HepG2 (cell line): ENCODE data around the gene FAM216A. TPM values are rescaled to one million over a fixed set of nuclear protein-coding genes. Genes with fewer than 3 reads are reported as not detected.

Source experiments
- ATAC-seq: fragments of 200-7000 bp; cut with Tn5 transposase; 3 replicates; pipeline ENCODE4 v1.9.1; 2020; ENCODE audit warnings: mild to moderate bottlenecking, moderate library complexity
- BruUV-seq: library from RNA; stranded (reverse); fragments of 400-500 nt; replicated peaks from 2 replicates; lab custom pipeline; 2021; lab: Mats Ljungman, UMichigan
- CTCF ChIA-PET: fragments of 300-600 bp; formaldehyde crosslinking; extraction: SDS; loops from one replicate; lab custom pipeline; 2021; ENCODE audit warnings: low total read pairs, inconsistent platforms, low intra/inter-chr PET ratio; lab: Yijun Ruan, JAX
- POLR2A ChIA-PET: fragments of 350-600 bp; sonication (Branson Sonifier 250); formaldehyde crosslinking; loops from one replicate; lab custom pipeline; 2020; ENCODE audit warnings: antibody characterized with exemption, inconsistent platforms; lab: Yijun Ruan, JAX
- DNase-seq: peaks from one replicate; pipeline ENCODE4 v3.0.0-alpha.2; 2015; ENCODE audit warnings: low spot score
- FAIRE-seq: peaks from 3 replicates; lab custom pipeline; 2011; peaks lifted over from hg19 to GRCh38; lab: Jason Lieb, UNC
- H2AFZ ChIP-seq: one replicate; pipeline ENCODE4 v1.6.1; 2011; ENCODE audit warnings: low read length, inconsistent platforms
- H3K27ac ChIP-seq: fragments of 300-600 bp; 3 replicates; pipeline ENCODE4 v1.8.0; 2011; ENCODE audit warnings: mixed run types, mild to moderate bottlenecking, mixed read lengths, low read length, inconsistent platforms; ENCODE audit not compliant: insufficient read depth; ENCODE audit errors: extremely low read length
- H3K27me3 ChIP-seq, 2 experiments: fragments of 200-600 bp in 1 of 2; 2 replicates in 1 of 2; 3 replicates in 1 of 2; pipeline versions ENCODE4 v1.6.0 to v1.8.0; 2011; ENCODE audit warnings: low read length in 2 of 2, mild to moderate bottlenecking in 2 of 2, moderate library complexity in 2 of 2, inconsistent platforms in 1 of 2; ENCODE audit not compliant: insufficient read depth in 2 of 2, control insufficient read depth in 1 of 2
- H3K36me3 ChIP-seq, 2 experiments: fragments of 200-600 bp in 1 of 2; replicated peaks in 1 of 2; 2 replicates in 1 of 2; 3 replicates in 1 of 2; pipeline versions ENCODE4 v1.5.1 to v1.8.0; 2011; ENCODE audit warnings: low read length in 2 of 2, inconsistent platforms in 1 of 2; ENCODE audit not compliant: insufficient read depth in 2 of 2, control insufficient read depth in 1 of 2
- H3K4me1 ChIP-seq: 2 replicates; pipeline ENCODE4 v1.5.1; 2012; ENCODE audit warnings: low read length, inconsistent platforms; ENCODE audit not compliant: insufficient read depth
- H3K4me2 ChIP-seq: 2 replicates; pipeline ENCODE4 v1.6.0; 2011; ENCODE audit warnings: low read depth, low read length, inconsistent platforms
- H3K4me3 ChIP-seq, 3 experiments: fragments of 200-600 bp in 1 of 3; sonication (generic), shearing (Covaris generic) in 1 of 3; replicated peaks in 1 of 3; 2 replicates each; pipeline ENCODE4 v1.5.1; 2011 to 2016; ENCODE audit warnings: low read length in 3 of 3, inconsistent platforms in 2 of 3, low read depth in 2 of 3, mild to moderate bottlenecking in 2 of 3, control low read depth in 1 of 3, mixed read lengths in 1 of 3; ENCODE audit not compliant: insufficient read depth in 1 of 3
- H3K79me2 ChIP-seq: one replicate; pipeline ENCODE4 v1.6.1; 2011; ENCODE audit warnings: low read length, inconsistent platforms; ENCODE audit not compliant: insufficient read depth
- H3K9ac ChIP-seq: 2 replicates; pipeline ENCODE4 v1.6.0; 2011; ENCODE audit warnings: mild to moderate bottlenecking, low read depth, low read length, inconsistent platforms; ENCODE audit not compliant: insufficient read depth
- H3K9me3 ChIP-seq: 2 replicates; pipeline ENCODE4 v1.5.1; 2012; ENCODE audit warnings: mild to moderate bottlenecking, low read length
- H4K20me1 ChIP-seq: 2 replicates; pipeline ENCODE4 v1.6.0; 2011; ENCODE audit warnings: inconsistent platforms, mild to moderate bottlenecking, low read length, moderate library complexity; ENCODE audit not compliant: insufficient read depth
- CREM ChIP-seq, 2 experiments: sonication (generic) in 1 of 2; formaldehyde crosslinking in 1 of 2; IDR thresholded peaks; 2 replicates each; pipeline versions ENCODE4 v1.4.0 to v1.6.1; 2016 to 2020; ENCODE audit warnings: antibody characterized with exemption in 1 of 2, mild to moderate bottlenecking in 1 of 2, missing genetic modification reagents in 1 of 2
- IRX3 ChIP-seq: sonication (generic); formaldehyde crosslinking; IDR thresholded peaks from 2 replicates; pipeline ENCODE4 v1.8.1; 2023; ENCODE audit warnings: mild to moderate bottlenecking, low read depth, missing genetic modification reagents, borderline replicate concordance
- MAFG ChIP-seq: sonication (generic); formaldehyde crosslinking; IDR thresholded peaks from 2 replicates; pipeline ENCODE4 v1.5.1; 2020; ENCODE audit warnings: mild to moderate bottlenecking, missing genetic modification reagents
- PAWR ChIP-seq: sonication (generic); formaldehyde crosslinking; IDR thresholded peaks from 2 replicates; pipeline ENCODE4 v1.4.0; 2020; ENCODE audit warnings: missing genetic modification reagents, mild to moderate bottlenecking, borderline replicate concordance
- PTBP1 ChIP-seq: fragments of 200-400 bp; formaldehyde crosslinking; IDR thresholded peaks from 2 replicates; pipeline ENCODE4 v1.6.1; 2018; ENCODE audit warnings: low read length, low read depth; ENCODE audit not compliant: poor library complexity, severe bottlenecking
- RFX1 ChIP-seq: fragments of 450-650 bp; IDR thresholded peaks from 2 replicates; pipeline ENCODE4 v1.6.1; 2017
- SIN3B ChIP-seq: fragments of 150-350 bp; IDR thresholded peaks from 2 replicates; pipeline ENCODE4 v1.6.1; 2014; ENCODE audit warnings: low read length
- SUZ12 ChIP-seq: fragments of 150-350 bp; IDR thresholded peaks from 2 replicates; pipeline ENCODE4 v1.6.1; 2014; ENCODE audit warnings: low read depth, low read length
- ZNF30 ChIP-seq: sonication (generic); formaldehyde crosslinking; IDR thresholded peaks from 2 replicates; pipeline ENCODE4 v1.5.0; 2020; ENCODE audit warnings: mild to moderate bottlenecking, missing genetic modification reagents
- ZNF333 ChIP-seq: sonication (generic); formaldehyde crosslinking; IDR thresholded peaks from 2 replicates; pipeline ENCODE4 v1.4.0; 2020; ENCODE audit warnings: mild to moderate bottlenecking, missing genetic modification reagents, borderline replicate concordance
- ZNF501 ChIP-seq: sonication (generic); formaldehyde crosslinking; IDR thresholded peaks from 2 replicates; pipeline ENCODE4 v1.5.1; 2020; ENCODE audit warnings: mild to moderate bottlenecking, moderate library complexity, missing genetic modification reagents
- ZNF543 ChIP-seq: sonication (generic); formaldehyde crosslinking; IDR thresholded peaks from 2 replicates; pipeline ENCODE4 v1.4.0; 2020; ENCODE audit warnings: mild to moderate bottlenecking, missing genetic modification reagents
- ZNF572 ChIP-seq: sonication (generic); formaldehyde crosslinking; IDR thresholded peaks from 2 replicates; pipeline ENCODE4 v1.5.1; 2020; ENCODE audit warnings: mild to moderate bottlenecking, missing genetic modification reagents
- ZNF652 ChIP-seq: IDR thresholded peaks from 2 replicates; pipeline ENCODE4 v1.6.1; 2016; ENCODE audit warnings: low read depth, borderline replicate concordance
- ZNF749 ChIP-seq: sonication (generic); formaldehyde crosslinking; IDR thresholded peaks from 2 replicates; pipeline ENCODE4 v1.8.0; 2022; ENCODE audit warnings: mild to moderate bottlenecking, missing genetic modification reagents, moderate library complexity, borderline replicate concordance
- WGBS: methylation state at CpG from one replicate; pipeline ENCODE4 v1.1.6; 2017; ENCODE audit warnings: low lambda C conversion rate; 5-methylcytosine and 5-hydroxymethylcytosine counted together
- in situ Hi-C: cut with HindIII; loops from 2 replicates; pipeline ENCODE4 v1.10.0; 2017; ENCODE audit warnings: low pct_unique_long_range_greater_than_20kb; ENCODE audit not compliant: extremely low pct_ligation_motif_present
- intact Hi-C: fragments of 100-400 bp; cut with micrococcal nuclease; formaldehyde crosslinking; loops from one replicate; pipeline ENCODE4 v1.10.0; 2022; ENCODE audit not compliant: unreplicated experiment
- polyA plus RNA-seq, 8 experiments: library from polyadenylated mRNA; depleted of rRNA in 3 of 8; stranded (reverse) in 7 of 8; unstranded in 1 of 8; fragments of >200 nt; fragmentation: Illumina TruSeq in 4 of 8; extraction: Trizol in 4 of 8; gene quantifications; 2 replicates each; pipeline versions ENCODE4 v1.2.1 to v1.2.3, GENCODE V29; 2011 to 2016; ENCODE audit warnings: low read depth in 4 of 8, missing spikeins in 1 of 8, mixed read lengths in 1 of 8; ENCODE audit not compliant: insufficient read depth in 1 of 8
- total RNA-seq, 5 experiments: library from RNA; depleted of rRNA; stranded (reverse); fragments of >200 nt; fragmentation: Illumina TruSeq; extraction: Trizol; gene quantifications; 2 replicates each; pipeline ENCODE4 v1.2.3, GENCODE V29; 2016; ENCODE audit warnings: low read depth in 1 of 5
- TF ChIP-seq, protein P1 (sequence below): sonication (generic); formaldehyde crosslinking; IDR thresholded peaks from 2 replicates; pipeline ENCODE4 v1.8.0; 2022; ENCODE audit warnings: mild to moderate bottlenecking, missing genetic modification reagents, borderline replicate concordance
- TF ChIP-seq, protein P2 (sequence below): fragments of 450-650 bp; IDR thresholded peaks from 2 replicates; pipeline ENCODE4 v1.6.1; 2016

FAM216A gene
- total and polyA plus RNA-seq, 2 of the 13 experiments (the other 11 are each of a cell fraction or from before 2014, with no cell fraction given): 20.3 to 31.2 TPM

- TF ChIP-seq PTBP1: peak; percentile 13
These were observed 32.7 kb downstream of the FAM216A start (continued) for GRCh38 chr12:110501399-110501751.

- peak within 1 kb of the TSS; percentile 89 for H3K27ac ChIP-seq
- ChIA-PET POLR2A (interaction anchor here (1.1 to 3.8 kb wide), 5 partner anchors 21 to 378 kb away, joined by 3 to 36 read pairs (median 6); partner anchors contain the start of genes ARPC3, FAM216A, GPN3 and IFT81), CTCF (no interaction called here)
- 0 out of 5 replicates have a peak, but pooled peaks cover 0 to 3% of the 10 kb centered on the region in 2 experiments for H3K36me3 ChIP-seq
- FAIRE-seq (peak; percentile 42), ATAC-seq (peak; percentile 99), DNase-seq (peak; percentile 94)
- 47% methylated on average over 25 of the region's 61 CpGs for WGBS
- intact Hi-C loops (loop anchor here (5.0 kb wide), 1 partner anchor 50 kb away; the partner anchor contains the start of gene ARPC3), in situ Hi-C loops (no loop called here)
- H3K27me3 ChIP-seq: peaks cover 0 to 3% of the 10 kb centered on the region in 2 experiments; a peak in 1 of 5 replicates
- H3K4me2 ChIP-seq: peak within 1 kb of the TSS; percentile 89
- H3K4me3 ChIP-seq: peak within 1 kb of the TSS; percentile 84 to 95 (median 86)
- BruUV-seq: TSS peak; percentile 83
- peaks cover 38% of the 10 kb centered on the region for H3K79me2 ChIP-seq
- H3K9me3 ChIP-seq: no peaks in the 10 kb centered on the region
- peak within 1 kb of the TSS; percentile 92 for H3K9ac ChIP-seq
- H3K4me1 ChIP-seq: peaks cover 30% of the 10 kb centered on the region
- H4K20me1 ChIP-seq: no peaks in the 10 kb centered on the region; the same call in none of the 2 replicates
- peak within 1 kb of the TSS; percentile 85 for H2AFZ ChIP-seq
- peak; percentile 99 for TF ChIP-seq ZNF543 (CRISPR knock-in tag)
- peak; percentile 94 for TF ChIP-seq ZNF749 (CRISPR knock-in tag)
- no peak for TF ChIP-seq MAFG (CRISPR knock-in tag)
- TF ChIP-seq, protein P1, sequence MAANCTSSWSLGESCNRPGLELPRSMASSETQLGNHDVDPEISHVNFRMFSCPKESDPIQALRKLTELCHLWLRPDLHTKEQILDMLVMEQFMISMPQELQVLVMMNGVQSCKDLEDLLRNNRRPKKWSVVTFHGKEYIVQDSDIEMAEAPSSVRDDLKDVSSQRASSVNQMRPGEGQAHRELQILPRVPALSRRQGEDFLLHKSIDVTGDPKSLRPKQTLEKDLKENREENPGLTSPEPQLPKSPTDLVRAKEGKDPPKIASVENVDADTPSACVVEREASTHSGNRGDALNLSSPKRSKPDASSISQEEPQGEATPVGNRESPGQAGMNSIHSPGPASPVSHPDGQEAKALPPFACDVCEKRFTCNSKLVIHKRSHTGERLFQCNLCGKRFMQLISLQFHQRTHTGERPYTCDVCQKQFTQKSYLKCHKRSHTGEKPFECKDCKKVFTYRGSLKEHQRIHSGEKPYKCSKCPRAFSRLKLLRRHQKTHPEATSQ (CRISPR knock-in tag): peak; percentile 97
- TF ChIP-seq ZNF652: peak; percentile 14; the same call in 1 of the 2 replicates
- peak; percentile 97 for TF ChIP-seq IRX3 (CRISPR knock-in tag)
- peak; percentile 80 for TF ChIP-seq ZNF501 (CRISPR knock-in tag)
- peak; percentile 81 for TF ChIP-seq ZNF333
- TF ChIP-seq RFX1: no peak
- no peak for TF ChIP-seq SUZ12
- TF ChIP-seq, protein P2, sequence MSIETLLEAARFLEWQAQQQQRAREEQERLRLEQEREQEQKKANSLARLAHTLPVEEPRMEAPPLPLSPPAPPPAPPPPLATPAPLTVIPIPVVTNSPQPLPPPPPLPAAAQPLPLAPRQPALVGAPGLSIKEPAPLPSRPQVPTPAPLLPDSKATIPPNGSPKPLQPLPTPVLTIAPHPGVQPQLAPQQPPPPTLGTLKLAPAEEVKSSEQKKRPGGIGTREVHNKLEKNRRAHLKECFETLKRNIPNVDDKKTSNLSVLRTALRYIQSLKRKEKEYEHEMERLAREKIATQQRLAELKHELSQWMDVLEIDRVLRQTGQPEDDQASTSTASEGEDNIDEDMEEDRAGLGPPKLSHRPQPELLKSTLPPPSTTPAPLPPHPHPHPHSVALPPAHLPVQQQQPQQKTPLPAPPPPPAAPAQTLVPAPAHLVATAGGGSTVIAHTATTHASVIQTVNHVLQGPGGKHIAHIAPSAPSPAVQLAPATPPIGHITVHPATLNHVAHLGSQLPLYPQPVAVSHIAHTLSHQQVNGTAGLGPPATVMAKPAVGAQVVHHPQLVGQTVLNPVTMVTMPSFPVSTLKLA: 0 out of 2 replicates have a peak, but pooled peaks have one; percentile 23
- TF ChIP-seq CREM (IDR thresholded peaks at IDR 0.05): peak; percentile 42; the same call in 1 of the 2 replicates
- no peak for TF ChIP-seq CREM (CRISPR knock-in tag; IDR thresholded peaks at IDR 0.05)
- peak; percentile 71 for TF ChIP-seq SIN3B
- peak; percentile 86 for TF ChIP-seq ZNF572 (CRISPR knock-in tag)
- TF ChIP-seq PAWR (CRISPR knock-in tag): peak; percentile 83; the same call in 1 of the 2 replicates
- TF ChIP-seq ZNF30 (CRISPR knock-in tag): peak; percentile 85; the same call in 1 of the 2 replicates
These were observed 33.4 kb downstream of the FAM216A start, which contains the start of the genes RAD9B and VPS29 for GRCh38 chr12:110501752-110502738. Gene RAD9B, plus strand, starts transcription at chr12:110502331. Its CDS starts 7 bp downstream, at chr12:110502338. Gene VPS29, minus strand, starts transcription at chr12:110502111. Its CDS starts 60 bp downstream, at chr12:110502051.
